ENCODE data around the gene SLC26A8.

Gene SLC26A8

GRCh38 chr6:36054415-36054814, 30.0 kb upstream of the SLC26A8 start:
- no peak overlapping the region for H3K9ac ChIP-seq (ENCODE audit: low read length)
- H3K9me2 ChIP-seq (replicated peaks; ENCODE audit: insufficient read depth, low read length), result no peaks in the 10 kb centered on the region
- H3K9me3 ChIP-seq (ENCODE audit: insufficient read depth, low read length), result no peaks in the 10 kb centered on the region
- TF ChIP-seq EZH2phosphoT487 (conservative IDR thresholded peaks at IDR 0.05; ENCODE audit: low read length) (no peak), CTCF (IDR thresholded peaks at IDR 0.05; ENCODE audit: insufficient read depth, low read length, poor library complexity, severe bottlenecking) (no peak)
- H3F3A ChIP-seq (ENCODE audit: insufficient read depth), result peaks cover 4% of the 10 kb centered on the region; the same call in 1 of the 2 replicates
- no peak overlapping the region for H3K4me2 ChIP-seq (ENCODE audit: low read depth, low read length, poor library complexity, severe bottlenecking)
- no peak overlapping the region for H2AFZ ChIP-seq (ENCODE audit: low read depth, low read length, severe bottlenecking)
- peaks cover 39% of the 10 kb centered on the region for H4K20me1 ChIP-seq (ENCODE audit: low read depth, low read length)
- no peak overlapping the region for H3K27ac ChIP-seq (ENCODE audit: low read depth, low read length)
- H3K36me3 ChIP-seq (ENCODE audit: low read length), result peaks cover 47% of the 10 kb centered on the region
- H3K79me2 ChIP-seq (ENCODE audit: insufficient read depth, low read length), result peaks cover 93% of the 10 kb centered on the region
- no peak overlapping the region for H3K4me3 ChIP-seq (ENCODE audit: insufficient read depth, low read length, poor library complexity, severe bottlenecking)
- no peaks in the 10 kb centered on the region for H3K27me3 ChIP-seq (ENCODE audit: low read length)

GRCh38 chr6:36053878-36054277, 29.4 kb upstream of the SLC26A8 start:
- Histone ChIP-seq H4K20me1 (ENCODE audit: low read depth, low read length) (peaks cover 43% of the 10 kb centered on the region), H3K4me3 (ENCODE audit: insufficient read depth, low read length, poor library complexity, severe bottlenecking) (no peak overlapping the region), H3K4me2 (ENCODE audit: low read depth, low read length, poor library complexity, severe bottlenecking) (no peak overlapping the region), H3K79me2 (ENCODE audit: insufficient read depth, low read length) (peaks cover 95% of the 10 kb centered on the region), H3K36me3 (ENCODE audit: low read length) (peaks cover 45% of the 10 kb centered on the region), H3K9me3 (ENCODE audit: insufficient read depth, low read length) (no peaks in the 10 kb centered on the region), H3K27me3 (ENCODE audit: low read length) (no peaks in the 10 kb centered on the region), H3K9ac (ENCODE audit: low read length) (no peak overlapping the region), H3K27ac (ENCODE audit: low read depth, low read length) (no peak overlapping the region), H3F3A (ENCODE audit: insufficient read depth) (peaks cover 4% of the 10 kb centered on the region; the same call in 1 of the 2 replicates), H2AFZ (ENCODE audit: low read depth, low read length, severe bottlenecking) (no peak overlapping the region), H3K9me2 (replicated peaks; ENCODE audit: insufficient read depth, low read length) (no peaks in the 10 kb centered on the region)
- TF ChIP-seq EZH2phosphoT487 (conservative IDR thresholded peaks at IDR 0.05; ENCODE audit: low read length) (no peak), CTCF (IDR thresholded peaks at IDR 0.05; ENCODE audit: insufficient read depth, low read length, poor library complexity, severe bottlenecking) (no peak)

GRCh38 chr6:36052097-36052496, 27.7 kb upstream of the SLC26A8 start:
- H3K27me3 ChIP-seq (ENCODE audit: low read length), result no peaks in the 10 kb centered on the region
- no peak overlapping the region for H2AFZ ChIP-seq (ENCODE audit: low read depth, low read length, severe bottlenecking)
- H3K36me3 ChIP-seq (ENCODE audit: low read length), result peaks cover 41% of the 10 kb centered on the region
- no peak overlapping the region for H3K27ac ChIP-seq (ENCODE audit: low read depth, low read length)
- H3K9me2 ChIP-seq (replicated peaks; ENCODE audit: insufficient read depth, low read length), result no peaks in the 10 kb centered on the region
- H3K9me3 ChIP-seq (ENCODE audit: insufficient read depth, low read length), result no peaks in the 10 kb centered on the region
- H4K20me1 ChIP-seq (ENCODE audit: low read depth, low read length), result peaks cover 41% of the 10 kb centered on the region
- H3K79me2 ChIP-seq (ENCODE audit: insufficient read depth, low read length), result peaks cover 95% of the 10 kb centered on the region
- no peak overlapping the region for H3K9ac ChIP-seq (ENCODE audit: low read length)
- TF ChIP-seq EZH2phosphoT487 (conservative IDR thresholded peaks at IDR 0.05; ENCODE audit: low read length), result no peak
- TF ChIP-seq CTCF (IDR thresholded peaks at IDR 0.05; ENCODE audit: insufficient read depth, low read length, poor library complexity, severe bottlenecking), result no peak
- H3K4me3 ChIP-seq (ENCODE audit: insufficient read depth, low read length, poor library complexity, severe bottlenecking), result no peak overlapping the region
- H3F3A ChIP-seq (ENCODE audit: insufficient read depth), result peaks cover 4% of the 10 kb centered on the region; the same call in 1 of the 2 replicates
- H3K4me2 ChIP-seq (ENCODE audit: low read depth, low read length, poor library complexity, severe bottlenecking), result no peak overlapping the region
